ENCODE measurements around the gene KLHL12.

DNA sequence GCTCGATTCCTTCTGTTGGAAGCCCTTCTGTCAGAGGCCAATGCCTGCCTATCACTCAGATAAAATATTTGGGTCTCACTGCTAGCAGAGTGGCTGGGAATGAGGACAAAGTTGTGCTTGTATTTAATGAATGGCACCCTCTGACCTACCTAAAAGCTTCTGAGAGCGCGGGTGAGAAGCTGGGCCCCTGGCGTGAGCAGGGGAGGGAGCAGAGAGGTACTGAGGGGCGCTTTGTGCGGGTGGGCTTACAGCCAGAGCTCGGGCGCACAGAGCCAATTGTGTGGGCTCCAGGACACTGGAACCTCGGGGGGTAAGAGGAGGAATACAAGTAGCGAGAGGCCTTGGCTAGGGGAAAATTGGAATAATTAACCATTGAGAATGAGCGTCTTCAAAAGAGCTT lies 84.0 kb downstream of the KLHL12 start:
- TF ChIP-seq, protein P1, sequence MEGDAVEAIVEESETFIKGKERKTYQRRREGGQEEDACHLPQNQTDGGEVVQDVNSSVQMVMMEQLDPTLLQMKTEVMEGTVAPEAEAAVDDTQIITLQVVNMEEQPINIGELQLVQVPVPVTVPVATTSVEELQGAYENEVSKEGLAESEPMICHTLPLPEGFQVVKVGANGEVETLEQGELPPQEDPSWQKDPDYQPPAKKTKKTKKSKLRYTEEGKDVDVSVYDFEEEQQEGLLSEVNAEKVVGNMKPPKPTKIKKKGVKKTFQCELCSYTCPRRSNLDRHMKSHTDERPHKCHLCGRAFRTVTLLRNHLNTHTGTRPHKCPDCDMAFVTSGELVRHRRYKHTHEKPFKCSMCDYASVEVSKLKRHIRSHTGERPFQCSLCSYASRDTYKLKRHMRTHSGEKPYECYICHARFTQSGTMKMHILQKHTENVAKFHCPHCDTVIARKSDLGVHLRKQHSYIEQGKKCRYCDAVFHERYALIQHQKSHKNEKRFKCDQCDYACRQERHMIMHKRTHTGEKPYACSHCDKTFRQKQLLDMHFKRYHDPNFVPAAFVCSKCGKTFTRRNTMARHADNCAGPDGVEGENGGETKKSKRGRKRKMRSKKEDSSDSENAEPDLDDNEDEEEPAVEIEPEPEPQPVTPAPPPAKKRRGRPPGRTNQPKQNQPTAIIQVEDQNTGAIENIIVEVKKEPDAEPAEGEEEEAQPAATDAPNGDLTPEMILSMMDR (IDR thresholded peaks at IDR 0.05), result no peak
- TF ChIP-seq ZFP36 (IDR thresholded peaks at IDR 0.05; ENCODE audit: borderline replicate concordance, partially characterized antibody) (no peak), POLR2A (IDR thresholded peaks at IDR 0.05; ENCODE audit: low read length) (no peak), CHD4 (IDR thresholded peaks at IDR 0.05; ENCODE audit: borderline replicate concordance) (no peak), RAD21 (conservative IDR thresholded peaks at IDR 0.05 in 1 of 2, IDR thresholded peaks at IDR 0.05 in 1 of 2) (no peak), FOSL2 (IDR thresholded peaks at IDR 0.05) (no peak), FOSL2 (CRISPR knock-in tag; IDR thresholded peaks at IDR 0.05) (no peak), SMC3 (IDR thresholded peaks at IDR 0.05) (no peak), ZSCAN20 (CRISPR knock-in tag; IDR thresholded peaks at IDR 0.05) (no peak), KDM1A (IDR thresholded peaks at IDR 0.05; ENCODE audit: low read depth) (no peak), RCOR1 (IDR thresholded peaks at IDR 0.05; ENCODE audit: low read depth, low read length) (no peak)
- TF ChIP-seq, protein P2, sequence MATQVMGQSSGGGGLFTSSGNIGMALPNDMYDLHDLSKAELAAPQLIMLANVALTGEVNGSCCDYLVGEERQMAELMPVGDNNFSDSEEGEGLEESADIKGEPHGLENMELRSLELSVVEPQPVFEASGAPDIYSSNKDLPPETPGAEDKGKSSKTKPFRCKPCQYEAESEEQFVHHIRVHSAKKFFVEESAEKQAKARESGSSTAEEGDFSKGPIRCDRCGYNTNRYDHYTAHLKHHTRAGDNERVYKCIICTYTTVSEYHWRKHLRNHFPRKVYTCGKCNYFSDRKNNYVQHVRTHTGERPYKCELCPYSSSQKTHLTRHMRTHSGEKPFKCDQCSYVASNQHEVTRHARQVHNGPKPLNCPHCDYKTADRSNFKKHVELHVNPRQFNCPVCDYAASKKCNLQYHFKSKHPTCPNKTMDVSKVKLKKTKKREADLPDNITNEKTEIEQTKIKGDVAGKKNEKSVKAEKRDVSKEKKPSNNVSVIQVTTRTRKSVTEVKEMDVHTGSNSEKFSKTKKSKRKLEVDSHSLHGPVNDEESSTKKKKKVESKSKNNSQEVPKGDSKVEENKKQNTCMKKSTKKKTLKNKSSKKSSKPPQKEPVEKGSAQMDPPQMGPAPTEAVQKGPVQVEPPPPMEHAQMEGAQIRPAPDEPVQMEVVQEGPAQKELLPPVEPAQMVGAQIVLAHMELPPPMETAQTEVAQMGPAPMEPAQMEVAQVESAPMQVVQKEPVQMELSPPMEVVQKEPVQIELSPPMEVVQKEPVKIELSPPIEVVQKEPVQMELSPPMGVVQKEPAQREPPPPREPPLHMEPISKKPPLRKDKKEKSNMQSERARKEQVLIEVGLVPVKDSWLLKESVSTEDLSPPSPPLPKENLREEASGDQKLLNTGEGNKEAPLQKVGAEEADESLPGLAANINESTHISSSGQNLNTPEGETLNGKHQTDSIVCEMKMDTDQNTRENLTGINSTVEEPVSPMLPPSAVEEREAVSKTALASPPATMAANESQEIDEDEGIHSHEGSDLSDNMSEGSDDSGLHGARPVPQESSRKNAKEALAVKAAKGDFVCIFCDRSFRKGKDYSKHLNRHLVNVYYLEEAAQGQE (IDR thresholded peaks at IDR 0.05), result no peak
- TF ChIP-seq, protein P3, sequence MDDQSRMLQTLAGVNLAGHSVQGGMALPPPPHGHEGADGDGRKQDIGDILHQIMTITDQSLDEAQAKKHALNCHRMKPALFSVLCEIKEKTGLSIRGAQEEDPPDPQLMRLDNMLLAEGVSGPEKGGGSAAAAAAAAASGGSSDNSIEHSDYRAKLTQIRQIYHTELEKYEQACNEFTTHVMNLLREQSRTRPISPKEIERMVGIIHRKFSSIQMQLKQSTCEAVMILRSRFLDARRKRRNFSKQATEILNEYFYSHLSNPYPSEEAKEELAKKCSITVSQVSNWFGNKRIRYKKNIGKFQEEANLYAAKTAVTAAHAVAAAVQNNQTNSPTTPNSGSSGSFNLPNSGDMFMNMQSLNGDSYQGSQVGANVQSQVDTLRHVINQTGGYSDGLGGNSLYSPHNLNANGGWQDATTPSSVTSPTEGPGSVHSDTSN (IDR thresholded peaks at IDR 0.05), result no peak
- TF ChIP-seq, protein P4, sequence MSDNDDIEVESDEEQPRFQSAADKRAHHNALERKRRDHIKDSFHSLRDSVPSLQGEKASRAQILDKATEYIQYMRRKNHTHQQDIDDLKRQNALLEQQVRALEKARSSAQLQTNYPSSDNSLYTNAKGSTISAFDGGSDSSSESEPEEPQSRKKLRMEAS (IDR thresholded peaks at IDR 0.05), result no peak
